ENCODE data around the gene TXNRD2. TPM values are rescaled to one million over a fixed set of nuclear protein-coding genes. Genes with fewer than 3 reads are reported as not detected.

The TXNRD2 gene
- total RNA-seq, 1 donor from 2014 or later: 0.19 TPM

GRCh38 chr22:19876941-19877625 is 64.5 kb downstream of the TXNRD2 start:
- H3K4me3 Mint-ChIP-seq: no peak overlapping the region
- H3K36me3 Mint-ChIP-seq: no peaks in the 10 kb centered on the region
- H3K27me3 Mint-ChIP-seq (ENCODE audit: insufficient read depth, low read depth): no peaks in the 10 kb centered on the region

DNA sequence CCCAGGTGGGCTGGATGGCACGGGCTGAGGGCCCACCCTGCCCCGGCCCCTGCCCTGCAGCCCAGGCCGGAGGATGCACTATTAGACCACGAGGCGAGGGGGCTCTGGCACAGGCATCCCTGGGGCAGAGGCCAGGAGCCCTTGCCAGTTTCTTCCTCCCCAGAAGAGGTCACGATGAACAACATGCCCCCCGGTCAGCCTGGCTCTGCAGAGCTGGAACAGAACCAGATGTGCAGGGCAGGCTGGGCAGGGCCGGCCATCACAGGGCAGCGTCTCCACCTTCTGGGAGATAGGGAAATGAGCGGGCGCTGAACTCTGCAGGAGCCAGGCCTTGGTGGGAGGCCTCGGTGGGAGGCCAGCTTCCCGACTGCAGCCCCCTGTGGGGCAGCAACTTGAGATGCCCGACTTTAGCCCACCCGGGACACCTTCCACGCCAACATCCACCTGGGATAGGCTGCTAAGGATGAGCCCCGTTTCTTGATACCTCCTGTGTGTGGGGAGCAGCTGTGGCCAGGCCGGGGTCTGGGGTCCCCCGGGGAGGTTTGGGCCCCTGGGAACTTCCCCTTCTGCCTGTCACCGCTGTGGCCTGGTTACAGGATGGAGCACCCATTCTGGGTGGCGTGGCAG is 65.2 kb downstream of the TXNRD2 start:
- Histone ChIP-seq H3K4me2 (no peak overlapping the region), H3K9me3 (ENCODE audit: low read depth) (no peaks in the 10 kb centered on the region), H3K27ac (no peak overlapping the region), H3K4me3 (no peak overlapping the region), H3K27me3 (peaks cover 10% of the 10 kb centered on the region), H3F3A (ENCODE audit: low read depth) (peaks cover 17% of the 10 kb centered on the region), H3K4me1 (peaks cover 21% of the 10 kb centered on the region), H2AFZ (replicated peaks) (no peak overlapping the region), H3K36me3 (no peaks in the 10 kb centered on the region), H3K79me2 (ENCODE audit: low read depth) (no peaks in the 10 kb centered on the region), H4K20me1 (ENCODE audit: low read depth) (peaks cover 13% of the 10 kb centered on the region), H3K9ac (no peak overlapping the region)
- Mint-ChIP-seq H3K4me3 (no peak overlapping the region), H3K27me3 (ENCODE audit: insufficient read depth, low read depth) (no peaks in the 10 kb centered on the region), H3K4me1 (peaks cover 38% of the 10 kb centered on the region), H3K9me3 (no peaks in the 10 kb centered on the region), H3K27ac (no peak overlapping the region), H3K36me3 (no peaks in the 10 kb centered on the region)
- no peak for DNase-seq (ENCODE audit: low spot score)
- TF ChIP-seq EZH2phosphoT487 (IDR thresholded peaks at IDR 0.05): no peak
- TF ChIP-seq EZH2 (IDR thresholded peaks at IDR 0.05): no peak
- TF ChIP-seq CTCF (IDR thresholded peaks at IDR 0.05): no peak

More at GRCh38 chr22:19876941-19877625, 64.5 kb downstream of the TXNRD2 start:
- H3K4me3 ChIP-seq: no peak overlapping the region
- H3F3A ChIP-seq (ENCODE audit: low read depth): peaks cover 17% of the 10 kb centered on the region
- no peak overlapping the region for H2AFZ ChIP-seq (replicated peaks)
- H3K9ac ChIP-seq: no peak overlapping the region
- H3K4me1 ChIP-seq: peaks cover 27% of the 10 kb centered on the region
- no peak for TF ChIP-seq CTCF (IDR thresholded peaks at IDR 0.05)
- no peak for TF ChIP-seq EZH2phosphoT487 (IDR thresholded peaks at IDR 0.05)
- no peak for TF ChIP-seq EZH2 (IDR thresholded peaks at IDR 0.05)
- peaks cover 45% of the 10 kb centered on the region for H3K4me1 Mint-ChIP-seq
- H3K9me3 Mint-ChIP-seq: no peaks in the 10 kb centered on the region
- no peak overlapping the region for H3K4me2 ChIP-seq
- no peak overlapping the region for H3K27ac Mint-ChIP-seq
- no peaks in the 10 kb centered on the region for H3K9me3 ChIP-seq (ENCODE audit: low read depth)
- no peak overlapping the region for H3K27ac ChIP-seq
- H3K27me3 ChIP-seq: peaks cover 10% of the 10 kb centered on the region
- no peaks in the 10 kb centered on the region for H3K79me2 ChIP-seq (ENCODE audit: low read depth)
- H4K20me1 ChIP-seq (ENCODE audit: low read depth): peaks cover 13% of the 10 kb centered on the region
- no peak for DNase-seq (ENCODE audit: low spot score)
- no peaks in the 10 kb centered on the region for H3K36me3 ChIP-seq

GRCh38 chr22:19875531-19876313 is 65.9 kb downstream of the TXNRD2 start:
- H2AFZ ChIP-seq (replicated peaks): no peak overlapping the region
- peaks cover 31% of the 10 kb centered on the region for H3K4me1 Mint-ChIP-seq
- peak; percentile 1 for DNase-seq (ENCODE audit: low spot score)
- no peaks in the 10 kb centered on the region for H3K27me3 Mint-ChIP-seq (ENCODE audit: insufficient read depth, low read depth)
- no peak overlapping the region for H3K4me3 ChIP-seq
- no peak overlapping the region for H3K9ac ChIP-seq
- H3K4me2 ChIP-seq: no peak overlapping the region
- H3K36me3 ChIP-seq: no peaks in the 10 kb centered on the region
- TF ChIP-seq EZH2phosphoT487 (IDR thresholded peaks at IDR 0.05) (no peak), CTCF (IDR thresholded peaks at IDR 0.05) (no peak), EZH2 (IDR thresholded peaks at IDR 0.05) (no peak)
- H3K27me3 ChIP-seq: peaks cover 7% of the 10 kb centered on the region
- H3K79me2 ChIP-seq (ENCODE audit: low read depth): no peaks in the 10 kb centered on the region
- H3F3A ChIP-seq (ENCODE audit: low read depth): peaks cover 13% of the 10 kb centered on the region
- peaks cover 13% of the 10 kb centered on the region for H4K20me1 ChIP-seq (ENCODE audit: low read depth)
- H3K4me3 Mint-ChIP-seq: no peak overlapping the region
- H3K9me3 Mint-ChIP-seq: no peaks in the 10 kb centered on the region
- H3K9me3 ChIP-seq (ENCODE audit: low read depth): no peaks in the 10 kb centered on the region
- no peak overlapping the region for H3K27ac ChIP-seq
- H3K27ac Mint-ChIP-seq: no peak overlapping the region
- no peaks in the 10 kb centered on the region for H3K36me3 Mint-ChIP-seq
- peaks cover 16% of the 10 kb centered on the region for H3K4me1 ChIP-seq
